HEK293 (cell line): ENCODE data around the gene CFL1.

ENCODE experiments used
- CTCF ChIP-seq: fragments of 450-650 bp; formaldehyde crosslinking; IDR thresholded peaks from 2 replicates; pipeline ENCODE4 v1.5.1; 2016; ENCODE audit warnings: missing biosample characterization, missing genetic modification characterization
- ZNF488 ChIP-seq: fragments of 450-650 bp; formaldehyde crosslinking; IDR thresholded peaks from 2 replicates; pipeline ENCODE4 v1.5.1; 2016; ENCODE audit warnings: missing biosample characterization, missing genetic modification characterization
- ZNF521 ChIP-seq: fragments of 450-650 bp; formaldehyde crosslinking; IDR thresholded peaks from 2 replicates; pipeline ENCODE4 v1.5.1; 2017; ENCODE audit warnings: missing biosample characterization, mild to moderate bottlenecking, missing genetic modification characterization
- ZNF707 ChIP-seq: fragments of 450-650 bp; formaldehyde crosslinking; IDR thresholded peaks from 2 replicates; pipeline ENCODE4 v1.5.1; 2016; ENCODE audit warnings: missing biosample characterization, missing genetic modification characterization

GRCh38 chr11:65834202-65834601 is 23.8 kb downstream of the CFL1 start:
- TF ChIP-seq ZNF521 (tag by site-specific recombination): no peak
- TF ChIP-seq ZNF488: no peak
- TF ChIP-seq CTCF (tag by site-specific recombination): no peak
- TF ChIP-seq ZNF707 (tag by site-specific recombination): no peak
